ENCODE data around the gene EID3. TPM values are rescaled to one million over a fixed set of nuclear protein-coding genes. Genes with fewer than 3 reads are reported as not detected.

The EID3 gene
- polyA plus RNA-seq, 3 donors: 0.64 to 1.0 (median 0.65) TPM

- H3K36me3 Mint-ChIP-seq: peaks cover 61 to 81% of the 10 kb centered on the region in 2 donors
- no peaks in the 10 kb centered on the region for H4K20me1 ChIP-seq (ENCODE audit: insufficient read depth, low read length)
- peaks cover 80 to 93% of the 10 kb centered on the region in 2 donors for H3K36me3 ChIP-seq (replicated peaks in 1 of 2; ENCODE audit: control insufficient read depth in 1 of 2, insufficient read depth in 2 of 2, low read length in 2 of 2)
- H3K27me3 Mint-ChIP-seq (ENCODE audit: low read depth in 3 of 3): peaks cover 0 to 2% (median 0%) of the 10 kb centered on the region in 3 donors
- H3K4me1 Mint-ChIP-seq: no peaks in the 10 kb centered on the region
- H3K9me3 Mint-ChIP-seq: no peaks in the 10 kb centered on the region
- no peak for TF ChIP-seq CTCF (IDR thresholded peaks at IDR 0.05)
- no peaks in the 10 kb centered on the region for H3K79me2 ChIP-seq (ENCODE audit: insufficient read depth, low read length)
- DNase-seq: no peak
- no peak overlapping the region for H3K9ac ChIP-seq (ENCODE audit: insufficient read depth, low read length, poor library complexity, severe bottlenecking)
- H3K4me3 ChIP-seq (replicated peaks in 1 of 3; ENCODE audit: low read depth in 2 of 3, low read length in 3 of 3): no peak overlapping the region
- H3K4me3 Mint-ChIP-seq: no peak overlapping the region
- no peaks in the 10 kb centered on the region for H3K9me3 ChIP-seq (replicated peaks in 1 of 2; ENCODE audit: control insufficient read depth in 1 of 2, insufficient read depth in 1 of 2, low read length in 2 of 2)
- H3K4me2 ChIP-seq (replicated peaks; ENCODE audit: extremely low read depth, low read length, poor library complexity, severe bottlenecking): no peak overlapping the region
- no peaks in the 10 kb centered on the region for H3K27me3 ChIP-seq (ENCODE audit: control insufficient read depth in 2 of 2, insufficient read depth in 2 of 2, low read length in 2 of 2)
- H3K27ac Mint-ChIP-seq: no peak overlapping the region
- WGBS (ENCODE audit: insufficient coverage): no CpG with 5 or more reads among the region's 2 CpGs
- H3K27ac ChIP-seq (ENCODE audit: low read depth in 1 of 2, low read length in 2 of 2): no peak overlapping the region
- no peaks in the 10 kb centered on the region for H3K4me1 ChIP-seq (ENCODE audit: control insufficient read depth in 1 of 2, insufficient read depth in 2 of 2, low read length in 2 of 2)
- intact Hi-C loops (cut with micrococcal nuclease): no loop called here
- H2AFZ ChIP-seq (ENCODE audit: insufficient read depth, low read depth, low read length, poor library complexity, severe bottlenecking): no peak overlapping the region
These were observed 32.6 kb downstream of the EID3 start for GRCh38 chr12:104336115-104336514.

- Histone ChIP-seq H3K27me3 (ENCODE audit: control insufficient read depth in 2 of 2, insufficient read depth in 2 of 2, low read length in 2 of 2) (no peaks in the 10 kb centered on the region), H3K4me2 (replicated peaks; ENCODE audit: extremely low read depth, low read length, poor library complexity, severe bottlenecking) (no peak overlapping the region), H3K36me3 (replicated peaks in 1 of 2; ENCODE audit: control insufficient read depth in 1 of 2, insufficient read depth in 2 of 2, low read length in 2 of 2) (peaks cover 80 to 93% of the 10 kb centered on the region in 2 donors), H3K79me2 (ENCODE audit: insufficient read depth, low read length) (no peaks in the 10 kb centered on the region), H4K20me1 (ENCODE audit: insufficient read depth, low read length) (peaks cover 4% of the 10 kb centered on the region), H3K27ac (ENCODE audit: low read depth in 1 of 2, low read length in 2 of 2) (no peak overlapping the region), H3K9me3 (replicated peaks in 1 of 2; ENCODE audit: control insufficient read depth in 1 of 2, insufficient read depth in 1 of 2, low read length in 2 of 2) (no peaks in the 10 kb centered on the region), H3K4me3 (replicated peaks in 1 of 3; ENCODE audit: low read depth in 2 of 3, low read length in 3 of 3) (no peak overlapping the region), H3K9ac (ENCODE audit: insufficient read depth, low read length, poor library complexity, severe bottlenecking) (no peak overlapping the region), H3K4me1 (ENCODE audit: control insufficient read depth in 1 of 2, insufficient read depth in 2 of 2, low read length in 2 of 2) (no peaks in the 10 kb centered on the region), H2AFZ (ENCODE audit: insufficient read depth, low read depth, low read length, poor library complexity, severe bottlenecking) (no peak overlapping the region)
- Mint-ChIP-seq H3K4me1 (no peaks in the 10 kb centered on the region), H3K4me3 (no peak overlapping the region), H3K27me3 (ENCODE audit: low read depth in 3 of 3) (peaks cover 0 to 2% (median 0%) of the 10 kb centered on the region in 3 donors), H3K27ac (no peak overlapping the region), H3K9me3 (no peaks in the 10 kb centered on the region), H3K36me3 (peaks cover 62 to 81% of the 10 kb centered on the region in 2 donors)
- WGBS (ENCODE audit: insufficient coverage): 87% methylated on average over 3 of the region's 7 CpGs
- no peak for TF ChIP-seq CTCF (IDR thresholded peaks at IDR 0.05)
- intact Hi-C loops (cut with micrococcal nuclease): no loop called here
- DNase-seq: no peak
These were observed 33.6 kb downstream of the EID3 start for GRCh38 chr12:104337030-104337558.
